ENCODE measurements around the gene TRIM67.

- no peak for TF ChIP-seq EZH2 (IDR thresholded peaks at IDR 0.05; ENCODE audit: insufficient read depth, poor library complexity, severe bottlenecking)
- no peak for TF ChIP-seq EZH2phosphoT487 (IDR thresholded peaks at IDR 0.05; ENCODE audit: insufficient read depth, low read depth)
Observed at GRCh38 chr1:231240531-231240882, 78.6 kb downstream of the TRIM67 start.
